Measurements from ENCODE around the gene FSCN2.

- TF ChIP-seq, protein P1, sequence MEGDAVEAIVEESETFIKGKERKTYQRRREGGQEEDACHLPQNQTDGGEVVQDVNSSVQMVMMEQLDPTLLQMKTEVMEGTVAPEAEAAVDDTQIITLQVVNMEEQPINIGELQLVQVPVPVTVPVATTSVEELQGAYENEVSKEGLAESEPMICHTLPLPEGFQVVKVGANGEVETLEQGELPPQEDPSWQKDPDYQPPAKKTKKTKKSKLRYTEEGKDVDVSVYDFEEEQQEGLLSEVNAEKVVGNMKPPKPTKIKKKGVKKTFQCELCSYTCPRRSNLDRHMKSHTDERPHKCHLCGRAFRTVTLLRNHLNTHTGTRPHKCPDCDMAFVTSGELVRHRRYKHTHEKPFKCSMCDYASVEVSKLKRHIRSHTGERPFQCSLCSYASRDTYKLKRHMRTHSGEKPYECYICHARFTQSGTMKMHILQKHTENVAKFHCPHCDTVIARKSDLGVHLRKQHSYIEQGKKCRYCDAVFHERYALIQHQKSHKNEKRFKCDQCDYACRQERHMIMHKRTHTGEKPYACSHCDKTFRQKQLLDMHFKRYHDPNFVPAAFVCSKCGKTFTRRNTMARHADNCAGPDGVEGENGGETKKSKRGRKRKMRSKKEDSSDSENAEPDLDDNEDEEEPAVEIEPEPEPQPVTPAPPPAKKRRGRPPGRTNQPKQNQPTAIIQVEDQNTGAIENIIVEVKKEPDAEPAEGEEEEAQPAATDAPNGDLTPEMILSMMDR (IDR thresholded peaks at IDR 0.05), result no peak
- TF ChIP-seq POLR2AphosphoS5 (IDR thresholded peaks at IDR 0.05; ENCODE audit: insufficient read depth in 1 of 2, low read depth in 1 of 2), result no peak
These were observed 47.8 kb upstream of the FSCN2 start for GRCh38 chr17:81480140-81481072.
